HFF-Myc (cell line): ENCODE data around the gene CCDC149.
"Not testable (repeated sequence)": the region's sequence is repeated elsewhere in the genome, so short reads cannot be mapped to it uniquely, and the experiment has no call there.

Source experiments
- DNase-seq: peaks from one replicate; pipeline ENCODE4 v3.0.0-alpha.2; 2011; ENCODE audit warnings: low read depth; ENCODE audit errors: extremely low read depth
- H3K4me3 ChIP-seq: replicated peaks from 2 replicates; pipeline ENCODE4 v1.5.1; 2011; ENCODE audit warnings: low read depth, mild to moderate bottlenecking, control low read depth, low read length
- CTCF ChIP-seq: IDR thresholded peaks from 2 replicates; pipeline ENCODE4 v1.5.1; 2012; ENCODE audit warnings: mild to moderate bottlenecking, low read depth, low read length, control low read depth; ENCODE audit errors: missing control alignments

Gene CCDC149

GRCh38 chr4:24910499-24910898, 2.3 kb downstream of the CCDC149 start:
- peak; percentile 25 for DNase-seq
- no peak for TF ChIP-seq CTCF
- no peak overlapping the region for H3K4me3 ChIP-seq

GRCh38 chr4:24909606-24910005, 3.2 kb downstream of the CCDC149 start:
- H3K4me3 ChIP-seq, DNase-seq: not testable (repeated sequence)

GRCh38 chr4:24897639-24898038, 15.2 kb downstream of the CCDC149 start:
- TF ChIP-seq CTCF: no peak
- no peak overlapping the region for H3K4me3 ChIP-seq
- DNase-seq: no peak

GRCh38 chr4:24896977-24897376, 15.9 kb downstream of the CCDC149 start:
- no peak for TF ChIP-seq CTCF
- DNase-seq: no peak
- no peak overlapping the region for H3K4me3 ChIP-seq

GRCh38 chr4:24896056-24896455, 16.8 kb downstream of the CCDC149 start:
- no peak for DNase-seq
- no peak for TF ChIP-seq CTCF
- no peak overlapping the region for H3K4me3 ChIP-seq

- no peak for DNase-seq
- TF ChIP-seq CTCF: no peak
- no peak overlapping the region for H3K4me3 ChIP-seq
Measured at GRCh38 chr4:24895461-24895860, 17.4 kb downstream of the CCDC149 start.

GRCh38 chr4:24894846-24895245, 18.0 kb downstream of the CCDC149 start:
- no peak for DNase-seq
- no peak for TF ChIP-seq CTCF

More at GRCh38 chr4:24894846-24895245, 18.0 kb downstream of the CCDC149 start:
- H3K4me3 ChIP-seq: no peak overlapping the region
